Measurements from ENCODE around the gene FAM9A.

FAM9A gene

DNA sequence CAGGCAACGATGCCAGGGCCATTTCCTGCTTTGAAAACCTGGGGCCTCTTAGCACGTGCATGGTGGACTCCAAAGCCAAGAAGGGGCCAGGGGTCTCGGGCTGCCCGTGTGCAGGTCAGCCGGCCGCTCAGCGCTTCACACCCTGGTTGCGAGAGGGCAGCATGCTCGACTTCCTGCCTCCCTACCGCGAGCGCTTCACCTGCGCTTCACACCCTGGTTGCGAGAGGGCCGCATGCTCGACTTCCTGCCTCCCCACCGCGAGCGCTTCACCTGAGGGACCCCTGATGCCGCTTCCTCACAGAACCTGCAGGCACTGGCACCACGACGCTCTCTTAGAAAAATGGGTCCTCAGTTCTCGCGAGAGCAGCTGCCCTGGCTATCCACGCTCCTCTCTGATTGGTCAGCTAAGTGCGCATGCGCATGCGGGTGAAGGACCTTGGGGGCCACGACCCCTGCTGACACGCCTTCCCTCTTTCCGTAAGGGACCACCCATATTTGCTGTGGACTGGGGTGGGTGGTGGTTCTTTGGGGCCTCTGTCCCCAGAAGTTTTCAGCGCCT lies at the start of gene FAM9A:
TSS of gene FAM9A (minus strand) at position 343 of the 559 bp plus-strand sequence. CDS start 1,212 bp downstream, outside the sequence.
- DNase-seq = no peak

- no peak for DNase-seq
Measured at GRCh38 chrX:8850478-8850877, 49.3 kb upstream of the FAM9A start.

GRCh38 chrX:8849945-8850344 lies 48.8 kb upstream of the FAM9A start:
- DNase-seq = no peak

- no peak for DNase-seq
Measured at GRCh38 chrX:8849458-8849857, 48.3 kb upstream of the FAM9A start.

- DNase-seq = no peak
Measured at GRCh38 chrX:8848911-8849310, 47.7 kb upstream of the FAM9A start.

- no peak for DNase-seq
Measured at GRCh38 chrX:8848441-8848840, 47.3 kb upstream of the FAM9A start.

- DNase-seq = no peak
Measured at GRCh38 chrX:8847360-8847759, 46.2 kb upstream of the FAM9A start.

DNA sequence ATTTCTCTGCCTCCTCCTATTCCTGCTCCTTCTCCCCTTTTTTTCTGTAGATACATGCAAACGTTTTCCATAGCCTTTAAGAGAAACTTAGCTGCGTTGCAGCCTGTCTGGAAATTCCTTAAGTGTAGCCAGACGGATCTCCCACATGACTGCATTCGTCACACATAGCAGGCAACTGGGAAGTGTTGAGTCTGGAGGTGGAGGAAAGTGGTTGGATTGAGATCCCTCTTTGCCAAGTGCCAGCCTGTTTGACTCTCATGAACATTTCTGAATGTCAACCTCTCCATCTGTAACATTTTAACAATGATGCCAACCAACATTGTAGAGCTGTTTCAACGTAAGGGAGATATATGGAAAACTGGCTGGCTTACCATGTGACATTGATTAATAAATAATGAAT lies 45.1 kb upstream of the FAM9A start:
- peak; percentile 35 for DNase-seq

GRCh38 chrX:8845469-8845868 lies 44.3 kb upstream of the FAM9A start:
- DNase-seq = no peak

DNA sequence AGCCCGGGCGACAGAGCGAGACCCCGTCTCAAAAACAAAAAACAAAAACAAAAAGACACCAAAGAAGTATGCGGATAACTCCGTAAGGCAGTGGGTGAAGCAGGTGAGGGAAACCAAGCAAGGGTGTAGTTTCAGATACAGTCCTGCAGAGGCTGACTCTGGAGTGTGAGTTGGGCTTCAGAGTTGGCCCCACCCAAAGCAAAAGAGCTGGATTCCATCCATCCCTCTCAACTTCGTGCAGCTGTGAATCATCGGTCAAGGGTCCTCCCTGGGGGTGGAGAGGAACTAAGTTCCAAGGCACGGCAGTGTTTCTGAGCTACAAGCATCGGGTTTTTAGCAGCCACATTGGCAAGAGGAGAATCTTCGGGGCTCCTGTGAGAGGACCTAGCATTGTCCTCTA lies 43.9 kb upstream of the FAM9A start:
- DNase-seq = no peak

DNA sequence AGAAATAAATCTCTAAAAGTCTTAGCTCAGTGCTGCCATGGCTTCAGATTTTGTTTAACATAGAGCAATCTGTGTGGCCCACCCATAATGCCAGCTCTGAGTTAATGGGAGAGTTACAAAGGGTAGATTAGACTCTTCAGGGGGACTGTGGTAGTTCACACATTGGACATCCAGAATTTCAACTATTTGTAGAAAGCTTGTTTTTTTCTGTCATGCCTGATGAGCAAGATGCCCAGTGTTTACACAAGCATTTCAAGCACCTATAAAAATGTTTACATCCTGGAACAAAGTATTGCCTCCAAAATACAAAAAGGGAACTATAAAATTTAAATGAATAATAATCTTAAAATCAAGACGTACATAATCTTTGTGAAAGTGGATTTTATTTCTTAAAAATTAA lies 43.0 kb upstream of the FAM9A start:
- DNase-seq = no peak

- no peak for DNase-seq
Measured at GRCh38 chrX:8841911-8842310, 40.7 kb upstream of the FAM9A start.

DNA sequence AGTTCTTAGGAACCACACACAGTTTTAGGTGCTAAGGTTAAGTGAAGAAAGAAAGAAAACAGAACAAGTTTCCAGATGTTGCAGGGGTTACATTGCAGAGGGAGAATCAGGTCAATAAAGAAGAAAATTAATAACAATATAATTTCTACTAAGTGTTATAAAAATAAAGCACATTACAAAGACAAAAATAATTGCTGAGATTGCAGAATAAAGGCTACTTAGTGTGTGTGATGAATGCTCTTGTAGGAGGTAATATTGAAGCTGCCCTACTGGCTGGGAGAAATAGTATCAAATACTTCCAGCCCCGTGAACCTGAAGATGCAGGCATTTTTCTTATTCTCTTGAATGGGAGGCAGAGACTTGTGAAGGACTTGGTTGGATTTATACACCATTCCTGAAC lies 33.2 kb upstream of the FAM9A start:
- DNase-seq = no peak

GRCh38 chrX:8832582-8833378 lies 31.6 kb upstream of the FAM9A start:
- DNase-seq = no peak

- no peak for DNase-seq
Measured at GRCh38 chrX:8823698-8824097, 22.5 kb upstream of the FAM9A start.

GRCh38 chrX:8822002-8822401 lies 20.8 kb upstream of the FAM9A start:
- DNase-seq = no peak

DNA sequence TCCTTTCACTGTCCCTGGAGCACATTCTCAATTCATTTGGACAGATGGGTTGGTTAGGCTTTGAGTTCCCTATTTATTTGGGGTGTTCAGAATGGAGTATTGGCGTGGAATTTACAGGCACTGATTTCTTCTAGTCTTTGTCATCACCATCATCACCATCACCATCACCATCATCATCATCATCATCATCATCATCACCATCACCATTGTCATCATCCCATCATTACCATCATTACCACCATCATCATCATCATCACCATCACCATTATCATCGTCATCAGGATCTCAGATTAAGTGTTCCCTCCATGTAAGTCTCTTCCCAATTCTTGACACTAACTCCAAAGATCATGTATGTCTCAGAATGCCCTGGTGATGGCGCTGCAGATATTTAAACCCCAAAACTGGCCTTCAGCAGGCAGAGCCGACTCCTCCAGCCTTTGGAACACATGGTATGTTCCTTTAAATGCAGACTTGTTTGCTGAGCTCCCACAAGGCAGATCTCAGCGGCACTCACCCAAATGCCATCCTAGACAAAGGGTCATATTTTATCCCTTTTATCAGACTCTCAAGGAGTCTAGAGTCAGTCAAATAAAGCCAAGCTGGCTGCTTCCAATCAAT lies 19.8 kb upstream of the FAM9A start:
- DNase-seq = no peak

GRCh38 chrX:8815460-8816065 lies 14.4 kb upstream of the FAM9A start:
- peak; percentile 24 for DNase-seq

DNA sequence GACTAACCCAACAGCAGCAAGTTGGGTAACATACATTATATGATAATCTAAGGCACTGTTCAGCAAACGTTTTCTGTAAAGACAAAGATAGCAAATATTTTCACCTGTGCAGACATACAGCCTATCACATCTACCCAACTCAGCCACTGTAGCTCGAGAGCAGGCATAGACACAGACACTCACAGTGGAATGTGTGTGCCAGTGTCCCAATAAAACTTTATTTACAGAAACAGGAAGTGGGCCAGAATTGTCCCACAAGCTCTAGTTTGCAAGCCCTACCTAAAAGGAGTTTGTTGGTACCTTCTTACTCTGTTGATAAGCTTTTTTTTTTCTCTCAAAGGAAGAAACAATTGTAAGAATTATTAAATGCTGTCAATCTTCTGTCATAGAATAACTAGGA lies 11.9 kb upstream of the FAM9A start:
- no peak for DNase-seq

DNA sequence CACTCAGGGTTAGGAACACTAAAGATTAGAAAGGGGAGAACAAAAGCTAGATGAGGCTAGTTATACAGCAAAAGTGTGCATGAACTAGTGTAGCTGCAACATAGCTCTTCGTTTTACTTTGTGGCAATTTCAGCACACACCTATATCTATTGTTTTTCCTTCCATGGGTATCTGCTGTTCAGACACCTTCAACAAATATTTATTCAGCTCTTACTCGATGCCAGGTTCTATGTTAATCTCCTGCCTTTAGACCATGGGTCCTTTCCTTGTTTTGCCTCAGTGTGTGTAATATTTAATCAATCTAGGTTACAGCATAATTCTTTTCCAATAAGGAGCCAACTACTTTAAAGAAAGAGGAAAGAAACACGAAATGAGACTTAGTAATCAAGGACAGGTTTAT lies 10.4 kb upstream of the FAM9A start:
- DNase-seq = no peak

- no peak for DNase-seq
Measured at GRCh38 chrX:8808661-8809060, 7.5 kb upstream of the FAM9A start.

DNA sequence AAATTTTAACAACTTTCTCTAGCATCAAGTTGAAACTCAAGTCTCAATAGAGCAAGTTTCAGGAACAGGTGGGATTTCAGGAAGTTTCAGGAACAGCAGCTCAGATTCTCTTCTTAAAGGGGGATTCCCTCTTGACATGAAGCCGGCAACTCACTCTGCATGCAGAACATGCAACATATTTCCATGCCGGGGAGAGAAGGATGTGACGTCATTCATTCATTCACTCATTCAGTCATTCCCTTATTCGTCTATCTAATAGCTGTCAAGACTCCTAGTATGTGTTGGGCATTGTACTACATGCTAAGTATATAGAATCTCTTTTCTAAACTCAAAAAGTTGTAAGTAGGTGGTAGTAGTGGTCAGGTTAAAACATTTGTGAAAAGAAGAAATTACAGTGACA lies 4.8 kb upstream of the FAM9A start:
- DNase-seq = no peak

- DNase-seq = no peak
Measured at GRCh38 chrX:8805046-8805445, 3.9 kb upstream of the FAM9A start.

GRCh38 chrX:8803326-8803725 lies 2.1 kb upstream of the FAM9A start:
- no peak for DNase-seq

Measured in NCI-H2171 treated with DMSO at 0.1 percent for 48 hours (cell line).